Measurements from ENCODE around the gene EFCAB6.

DNA sequence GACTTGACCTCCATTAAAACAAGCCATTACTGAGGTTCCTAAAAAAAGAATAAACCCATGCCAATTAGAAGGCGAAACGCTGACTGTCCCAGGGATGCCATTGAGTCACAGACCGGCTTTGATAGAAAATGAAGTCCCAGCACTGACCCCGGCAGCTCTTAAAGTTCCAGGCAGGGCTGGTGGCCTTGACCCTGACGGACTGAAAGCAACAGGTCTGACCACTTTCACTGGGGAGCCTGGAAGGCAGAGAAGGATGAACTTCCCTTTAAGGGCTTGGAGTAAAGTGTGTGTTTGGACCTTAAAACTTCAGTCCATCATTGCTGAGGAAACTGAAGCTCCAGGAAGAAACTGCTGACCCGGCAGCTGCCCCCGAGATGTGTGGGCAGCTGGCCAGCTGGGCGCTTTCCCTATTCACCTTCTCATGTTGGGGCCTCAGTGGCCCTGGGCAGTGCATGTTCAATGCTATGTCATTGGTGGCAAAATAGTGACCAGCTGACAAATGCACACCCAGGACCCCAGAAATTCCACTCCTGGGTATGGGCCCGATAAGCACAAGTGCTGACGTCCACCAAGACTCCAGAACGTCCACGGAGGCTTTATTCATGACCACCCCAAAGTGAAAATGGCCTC, 18.9 kb upstream of the EFCAB6 start:
- TF ChIP-seq, protein P1, sequence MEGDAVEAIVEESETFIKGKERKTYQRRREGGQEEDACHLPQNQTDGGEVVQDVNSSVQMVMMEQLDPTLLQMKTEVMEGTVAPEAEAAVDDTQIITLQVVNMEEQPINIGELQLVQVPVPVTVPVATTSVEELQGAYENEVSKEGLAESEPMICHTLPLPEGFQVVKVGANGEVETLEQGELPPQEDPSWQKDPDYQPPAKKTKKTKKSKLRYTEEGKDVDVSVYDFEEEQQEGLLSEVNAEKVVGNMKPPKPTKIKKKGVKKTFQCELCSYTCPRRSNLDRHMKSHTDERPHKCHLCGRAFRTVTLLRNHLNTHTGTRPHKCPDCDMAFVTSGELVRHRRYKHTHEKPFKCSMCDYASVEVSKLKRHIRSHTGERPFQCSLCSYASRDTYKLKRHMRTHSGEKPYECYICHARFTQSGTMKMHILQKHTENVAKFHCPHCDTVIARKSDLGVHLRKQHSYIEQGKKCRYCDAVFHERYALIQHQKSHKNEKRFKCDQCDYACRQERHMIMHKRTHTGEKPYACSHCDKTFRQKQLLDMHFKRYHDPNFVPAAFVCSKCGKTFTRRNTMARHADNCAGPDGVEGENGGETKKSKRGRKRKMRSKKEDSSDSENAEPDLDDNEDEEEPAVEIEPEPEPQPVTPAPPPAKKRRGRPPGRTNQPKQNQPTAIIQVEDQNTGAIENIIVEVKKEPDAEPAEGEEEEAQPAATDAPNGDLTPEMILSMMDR (conservative IDR thresholded peaks at IDR 0.05; ENCODE audit: low read length): no peak
- TF ChIP-seq EZH2phosphoT487 (IDR thresholded peaks at IDR 0.05; ENCODE audit: borderline replicate concordance): no peak
